IMR-90 (cell line): ENCODE data around the gene CSRP2. TPM values are rescaled to one million over a fixed set of nuclear protein-coding genes. Genes with fewer than 3 reads are reported as not detected.

Source experiments
- ATAC-seq: fragments of 200-7000 bp; cut with Tn5 transposase; 2 replicates; pipeline ENCODE4 v1.9.1; 2020; ENCODE audit warnings: low read depth, mild to moderate bottlenecking, moderate library complexity
- BruUV-seq: library from RNA; stranded (reverse); fragments of 400-500 nt; replicated peaks from 2 replicates; lab custom pipeline; 2021; lab: Mats Ljungman, UMichigan
- CTCF ChIA-PET: fragments of 300-600 bp; formaldehyde crosslinking; extraction: SDS; loops from one replicate; lab custom pipeline; 2021; ENCODE audit warnings: antibody characterized with exemption; lab: Yijun Ruan, JAX
- POLR2A ChIA-PET: fragments of 300-600 bp; sonication (Branson Sonifier 250); formaldehyde crosslinking; loops from one replicate; lab custom pipeline; 2022; ENCODE audit warnings: antibody characterized with exemption; ENCODE audit not compliant: unreplicated experiment; lab: Charles Lee
- DNase-seq: peaks from one replicate; pipeline ENCODE4 v3.0.0; 2013
- H2AFZ ChIP-seq: replicated peaks from 2 replicates; pipeline ENCODE3; 2013; ENCODE audit warnings: low read length, mild to moderate bottlenecking; ENCODE audit not compliant: poor library complexity
- H2AK5ac ChIP-seq: 2 replicates; pipeline ENCODE4 v1.6.1; 2013; ENCODE audit warnings: low read depth, low read length, inconsistent platforms
- H2AK9ac ChIP-seq: replicated peaks from 2 replicates; pipeline ENCODE3; 2013; ENCODE audit warnings: mild to moderate bottlenecking, low read depth, low read length, moderate library complexity; ENCODE audit not compliant: poor library complexity
- H2BK120ac ChIP-seq: 2 replicates; pipeline ENCODE4 v1.6.1; 2013; ENCODE audit warnings: low read depth, low read length, inconsistent platforms
- H2BK15ac ChIP-seq: 3 replicates; pipeline ENCODE4 v1.6.1; 2013; ENCODE audit warnings: low read depth, low read length, inconsistent platforms
- H2BK20ac ChIP-seq: 2 replicates; pipeline ENCODE4 v1.6.1; 2013; ENCODE audit warnings: low read depth, mild to moderate bottlenecking, inconsistent platforms, low read length, moderate library complexity
- H2BK5ac ChIP-seq: 2 replicates; pipeline ENCODE4 v1.6.1; 2013; ENCODE audit warnings: mild to moderate bottlenecking, low read depth, low read length, inconsistent platforms; ENCODE audit not compliant: poor library complexity, severe bottlenecking
- H3K14ac ChIP-seq: replicated peaks from 2 replicates; pipeline ENCODE4 v1.6.1; 2013; ENCODE audit warnings: low read depth, low read length, inconsistent platforms
- H3K18ac ChIP-seq: 2 replicates; pipeline ENCODE4 v1.6.1; 2013; ENCODE audit warnings: low read depth, low read length, control low read depth
- H3K23ac ChIP-seq: 2 replicates; pipeline ENCODE4 v1.6.1; 2013; ENCODE audit warnings: low read depth, low read length, inconsistent platforms
- H3K27ac ChIP-seq: 2 replicates; pipeline ENCODE4 v1.5.1; 2013; ENCODE audit warnings: mild to moderate bottlenecking, control low read depth, low read length; ENCODE audit not compliant: insufficient read depth
- H3K27me3 ChIP-seq: 2 replicates; pipeline ENCODE4 v1.6.1; 2013; ENCODE audit warnings: low read length; ENCODE audit not compliant: control insufficient read depth, insufficient read depth
- H3K36me3 ChIP-seq: 2 replicates; pipeline ENCODE4 v1.6.1; 2013; ENCODE audit warnings: low read length, mixed read lengths; ENCODE audit not compliant: control insufficient read depth, insufficient read depth
- H3K4ac ChIP-seq: 2 replicates; pipeline ENCODE4 v1.6.1; 2013; ENCODE audit warnings: low read depth, low read length, inconsistent platforms
- H3K4me1 ChIP-seq: 2 replicates; pipeline ENCODE4 v1.6.1; 2013; ENCODE audit warnings: low read length, mixed read lengths; ENCODE audit not compliant: control insufficient read depth, insufficient read depth
- H3K4me2 ChIP-seq: 2 replicates; pipeline ENCODE4 v1.6.1; 2013; ENCODE audit warnings: low read depth, mild to moderate bottlenecking, control low read depth, low read length, moderate library complexity
- H3K4me3 ChIP-seq: 2 replicates; pipeline ENCODE4 v1.5.1; 2013; ENCODE audit warnings: low read depth, mild to moderate bottlenecking, control low read depth, low read length, moderate library complexity; ENCODE audit not compliant: insufficient read depth
- H3K56ac ChIP-seq: 2 replicates; pipeline ENCODE4 v1.6.1; 2013; ENCODE audit warnings: low read length, inconsistent platforms; ENCODE audit not compliant: insufficient read depth; ENCODE audit errors: extremely low read depth
- H3K79me1 ChIP-seq, 2 experiments: 2 replicates each; pipeline ENCODE4 v1.6.1; 2013; ENCODE audit warnings: low read length in 2 of 2, inconsistent platforms in 1 of 2, low read depth in 1 of 2
- H3K9ac ChIP-seq: 2 replicates; pipeline ENCODE4 v1.6.1; 2013; ENCODE audit warnings: low read depth, low read length, control low read depth
- H3K9me1 ChIP-seq: 2 replicates; pipeline ENCODE4 v1.6.1; 2013; ENCODE audit warnings: low read length, inconsistent platforms; ENCODE audit not compliant: insufficient read depth
- H3K9me3 ChIP-seq: 2 replicates; pipeline ENCODE4 v1.6.1; 2013; ENCODE audit warnings: low read length; ENCODE audit not compliant: control insufficient read depth, insufficient read depth
- H4K20me1 ChIP-seq: 2 replicates; pipeline ENCODE4 v1.6.1; 2013; ENCODE audit warnings: low read length, inconsistent platforms; ENCODE audit not compliant: insufficient read depth
- H4K5ac ChIP-seq: 2 replicates; pipeline ENCODE4 v1.6.1; 2013; ENCODE audit warnings: mild to moderate bottlenecking, low read depth, low read length, control low read depth
- H4K8ac ChIP-seq, 2 experiments: 2 replicates each; pipeline ENCODE4 v1.6.1; 2013; ENCODE audit warnings: low read depth in 2 of 2, low read length in 2 of 2, control low read depth in 1 of 2, inconsistent platforms in 1 of 2
- H4K91ac ChIP-seq: 2 replicates; pipeline ENCODE4 v1.6.1; 2013; ENCODE audit warnings: low read depth, low read length, inconsistent platforms; ENCODE audit not compliant: insufficient read depth
- BHLHE40 ChIP-seq: fragments of 150-350 bp; IDR thresholded peaks from 2 replicates; pipeline ENCODE4 v1.6.1; 2016; ENCODE audit warnings: mild to moderate bottlenecking, low read depth, low read length
- CHD1 ChIP-seq: IDR thresholded peaks from 2 replicates; pipeline ENCODE4 v1.6.1; 2012; ENCODE audit warnings: low read depth, low read length, improper control_type of control experiment
- ELK1 ChIP-seq: fragments of 150-350 bp; IDR thresholded peaks from 2 replicates; pipeline ENCODE4 v1.6.1; 2016; ENCODE audit warnings: low read depth, mild to moderate bottlenecking, low read length, moderate library complexity, borderline replicate concordance
- FOS ChIP-seq: fragments of 150-350 bp; IDR thresholded peaks from 2 replicates; pipeline ENCODE4 v1.6.1; 2016; ENCODE audit warnings: low read depth, low read length
- MAFK ChIP-seq: IDR thresholded peaks from 2 replicates; pipeline ENCODE4 v1.6.1; 2012; ENCODE audit warnings: low read depth, low read length, improper control_type of control experiment
- MAZ ChIP-seq: IDR thresholded peaks from 2 replicates; pipeline ENCODE4 v1.6.1; 2012; ENCODE audit warnings: low read depth, mild to moderate bottlenecking, low read length, improper control_type of control experiment, moderate library complexity, borderline replicate concordance
- MXI1 ChIP-seq: IDR thresholded peaks from 2 replicates; pipeline ENCODE4 v1.6.1; 2012; ENCODE audit warnings: low read depth, mild to moderate bottlenecking, low read length, moderate library complexity, borderline replicate concordance
- NFE2L2 ChIP-seq: fragments of 150-350 bp; IDR thresholded peaks from 2 replicates; pipeline ENCODE4 v1.6.1; 2016; ENCODE audit warnings: low read depth, mild to moderate bottlenecking, low read length
- POLR2A ChIP-seq: IDR thresholded peaks from 2 replicates; pipeline ENCODE4 v1.6.1; 2012; ENCODE audit warnings: mild to moderate bottlenecking, low read depth, low read length
- RAD21 ChIP-seq: IDR thresholded peaks from 2 replicates; pipeline ENCODE4 v1.6.1; 2012; ENCODE audit warnings: low read length, improper control_type of control experiment
- RCOR1 ChIP-seq: IDR thresholded peaks from 2 replicates; pipeline ENCODE4 v1.6.1; 2012; ENCODE audit warnings: mild to moderate bottlenecking, low read length, improper control_type of control experiment; ENCODE audit not compliant: insufficient replicate concordance
- RFX5 ChIP-seq: IDR thresholded peaks from 2 replicates; pipeline ENCODE4 v1.8.0; 2012; ENCODE audit warnings: low read depth, mild to moderate bottlenecking, low read length, moderate library complexity
- SMC3 ChIP-seq: fragments of 150-350 bp; IDR thresholded peaks from 2 replicates; pipeline ENCODE4 v1.6.1; 2016; ENCODE audit warnings: low read depth, mild to moderate bottlenecking, antibody characterized with exemption, low read length, moderate library complexity
- WGBS, 2 experiments: methylation state at CpG; one replicate each; pipeline versions ENCODE4 v1.1.5 to v1.1.7; 2013; ENCODE audit warnings: missing lambda C conversion rate in 2 of 2; ENCODE audit not compliant: insufficient read length in 1 of 2; ENCODE audit errors: extremely low coverage in 2 of 2; 5-methylcytosine and 5-hydroxymethylcytosine counted together
- dilution Hi-C: fragments of 300-500 bp; cut with HindIII; formaldehyde crosslinking; loops from one replicate; pipeline ENCODE4 v1.14.3; 2018; ENCODE audit warnings: low sequenced_read_pairs; ENCODE audit not compliant: unreplicated experiment
- in situ Hi-C: fragments of 300-500 bp; cut with MboI; formaldehyde crosslinking; loops from 3 replicates; pipeline ENCODE4 v1.14.3; 2019; ENCODE audit warnings: low sequenced_read_pairs, inconsistent platforms, mixed read lengths
- intact Hi-C: fragments of 100-400 bp; cut with micrococcal nuclease; formaldehyde crosslinking; loops from 2 replicates; pipeline ENCODE4 v1.10.0; 2022
- polyA plus RNA-seq, 3 experiments: library from polyadenylated mRNA; depleted of rRNA; stranded (reverse); fragments of >200 nt; gene quantifications; 2 replicates each; pipeline ENCODE4 v1.2.3, GENCODE V29; 2012; ENCODE audit warnings: low replicate concordance in 1 of 3
- total RNA-seq: library from RNA; depleted of rRNA; stranded (reverse); fragments of >200 nt; gene quantifications from 2 replicates; pipeline ENCODE4 v1.2.3, GENCODE V29; 2012
- TF ChIP-seq, protein P1 (sequence below): conservative IDR thresholded peaks from 2 replicates; pipeline ENCODE4 v1.5.1; 2012; ENCODE audit warnings: mild to moderate bottlenecking, low read depth, low read length, improper control_type of control experiment
- TF ChIP-seq, protein P2 (sequence below): fragments of 150-350 bp; IDR thresholded peaks from 2 replicates; pipeline ENCODE4 v1.6.1; 2017; ENCODE audit warnings: mild to moderate bottlenecking, antibody characterized with exemption, low read length, low read depth

CSRP2 gene
- total and polyA plus RNA-seq, 2 of the 4 experiments (the other 2 are of a cell fraction): 156 to 179 TPM

GRCh38 chr12:76847260-76847659, 31.6 kb downstream of the CSRP2 start:
- POLR2A ChIA-PET: no interaction called here
- Histone ChIP-seq H3K4me2 (no peak overlapping the region), H3K9me1 (peaks cover 3% of the 10 kb centered on the region; the same call in 1 of the 2 replicates), H4K5ac (no peak overlapping the region), H3K23ac (no peak overlapping the region), H3K9ac (no peak overlapping the region), H3K4me3 (no peak overlapping the region), H2BK20ac (no peak overlapping the region), H4K91ac (no peak overlapping the region), H2BK5ac (no peak overlapping the region), H4K20me1 (no peaks in the 10 kb centered on the region), H4K8ac (no peak overlapping the region), H3K27ac (no peak overlapping the region), H3K18ac (no peak overlapping the region), H3K9me3 (no peaks in the 10 kb centered on the region), H2AK5ac (no peak overlapping the region), H2AFZ (no peak overlapping the region), H3K4ac (no peak overlapping the region), H2AK9ac (no peak overlapping the region), H3K56ac (no peak overlapping the region), H2BK15ac (no peak overlapping the region), H3K79me1 (peaks cover 3% of the 10 kb centered on the region in 2 experiments; a peak in 1 of 4 replicates), H3K27me3 (no peaks in the 10 kb centered on the region), H3K4me1 (no peaks in the 10 kb centered on the region; the same call in 1 of the 2 replicates), H3K14ac (no peak overlapping the region), H2BK120ac (no peak overlapping the region), H3K36me3 (peaks cover 12% of the 10 kb centered on the region)
- intact Hi-C loops (no loop called here), dilution Hi-C loops (no loop called here), in situ Hi-C loops (no loop called here)
- BruUV-seq: no TSS peak
- ATAC-seq (no peak), DNase-seq (no peak)
- WGBS, 2 experiments: no CpG with 5 or more reads among the region's 2 CpGs
- CTCF ChIA-PET: no interaction called here
- TF ChIP-seq, protein P1, sequence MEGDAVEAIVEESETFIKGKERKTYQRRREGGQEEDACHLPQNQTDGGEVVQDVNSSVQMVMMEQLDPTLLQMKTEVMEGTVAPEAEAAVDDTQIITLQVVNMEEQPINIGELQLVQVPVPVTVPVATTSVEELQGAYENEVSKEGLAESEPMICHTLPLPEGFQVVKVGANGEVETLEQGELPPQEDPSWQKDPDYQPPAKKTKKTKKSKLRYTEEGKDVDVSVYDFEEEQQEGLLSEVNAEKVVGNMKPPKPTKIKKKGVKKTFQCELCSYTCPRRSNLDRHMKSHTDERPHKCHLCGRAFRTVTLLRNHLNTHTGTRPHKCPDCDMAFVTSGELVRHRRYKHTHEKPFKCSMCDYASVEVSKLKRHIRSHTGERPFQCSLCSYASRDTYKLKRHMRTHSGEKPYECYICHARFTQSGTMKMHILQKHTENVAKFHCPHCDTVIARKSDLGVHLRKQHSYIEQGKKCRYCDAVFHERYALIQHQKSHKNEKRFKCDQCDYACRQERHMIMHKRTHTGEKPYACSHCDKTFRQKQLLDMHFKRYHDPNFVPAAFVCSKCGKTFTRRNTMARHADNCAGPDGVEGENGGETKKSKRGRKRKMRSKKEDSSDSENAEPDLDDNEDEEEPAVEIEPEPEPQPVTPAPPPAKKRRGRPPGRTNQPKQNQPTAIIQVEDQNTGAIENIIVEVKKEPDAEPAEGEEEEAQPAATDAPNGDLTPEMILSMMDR: no peak
- TF ChIP-seq SMC3 (no peak), NFE2L2 (no peak), MXI1 (no peak), MAFK (no peak), POLR2A (no peak), BHLHE40 (no peak), RFX5 (no peak), CHD1 (no peak), RAD21 (no peak), FOS (no peak), RCOR1 (no peak), ELK1 (no peak), MAZ (no peak)
- TF ChIP-seq, protein P2, sequence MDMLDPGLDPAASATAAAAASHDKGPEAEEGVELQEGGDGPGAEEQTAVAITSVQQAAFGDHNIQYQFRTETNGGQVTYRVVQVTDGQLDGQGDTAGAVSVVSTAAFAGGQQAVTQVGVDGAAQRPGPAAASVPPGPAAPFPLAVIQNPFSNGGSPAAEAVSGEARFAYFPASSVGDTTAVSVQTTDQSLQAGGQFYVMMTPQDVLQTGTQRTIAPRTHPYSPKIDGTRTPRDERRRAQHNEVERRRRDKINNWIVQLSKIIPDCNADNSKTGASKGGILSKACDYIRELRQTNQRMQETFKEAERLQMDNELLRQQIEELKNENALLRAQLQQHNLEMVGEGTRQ: no peak
